Spinal cord (tissue), 10 donors: ENCODE results near the gene PHLDA2. TPM values are rescaled to one million over a fixed set of nuclear protein-coding genes. Genes with fewer than 3 reads are reported as not detected.
A peak's percentile ranks its signal among the peaks of the same experiment; 100 is the strongest.
"Not testable (repeated sequence)": the region's sequence is repeated elsewhere in the genome, so short reads cannot be mapped to it uniquely, and the experiment has no call there.

Source experiments
- DNase-seq, 6 donors: peaks; one replicate each; pipeline versions ENCODE4 v3.0.0 to v3.0.0-alpha.2; 2013 to 2015; ENCODE audit warnings: low spot score in 6 of 6, low read depth in 4 of 6
- H3K27ac ChIP-seq: one replicate; pipeline ENCODE4 v1.5.1; 2013; ENCODE audit warnings: low read depth, low read length, control low read depth
- H3K27me3 ChIP-seq: one replicate; pipeline ENCODE4 v1.6.1; 2013; ENCODE audit warnings: low read length; ENCODE audit not compliant: control insufficient read depth, insufficient read depth
- H3K36me3 ChIP-seq: one replicate; pipeline ENCODE4 v1.6.1; 2013; ENCODE audit warnings: low read length; ENCODE audit not compliant: control insufficient read depth, insufficient read depth
- H3K4me1 ChIP-seq: one replicate; pipeline ENCODE4 v1.6.1; 2013; ENCODE audit warnings: low read length; ENCODE audit not compliant: control insufficient read depth, insufficient read depth
- H3K4me3 ChIP-seq: one replicate; pipeline ENCODE4 v1.5.1; 2013; ENCODE audit warnings: low read depth, low read length, control low read depth
- H3K9me3 ChIP-seq: one replicate; pipeline ENCODE4 v1.6.1; 2013; ENCODE audit warnings: low read length; ENCODE audit not compliant: control insufficient read depth, insufficient read depth
- WGBS: methylation state at CpG from one replicate; pipeline ENCODE4 v1.1.5; 2013; ENCODE audit warnings: missing lambda C conversion rate; ENCODE audit not compliant: insufficient coverage; 5-methylcytosine and 5-hydroxymethylcytosine counted together
- polyA plus RNA-seq, 2 donors: library from polyadenylated mRNA; unstranded; fragments of 120-200 nt; gene quantifications; one replicate each; pipeline ENCODE4 v1.2.1, GENCODE V29; 2013; ENCODE audit not compliant: insufficient read length in 2 of 2
- total RNA-seq, 2 donors: library from RNA; depleted of rRNA in 1 of 2; stranded (reverse); fragments of 120-200 nt in 1 of 2; fragments of >200 nt in 1 of 2; gene quantifications; one replicate each; pipeline versions ENCODE4 v1.2.3 to v1.2.4, GENCODE V29; 2013 to 2014
- donor health status: healthy.

PHLDA2 gene
- total and polyA plus RNA-seq, 4 donors = 0.30 to 2.8 (median 1.4) TPM

DNA sequence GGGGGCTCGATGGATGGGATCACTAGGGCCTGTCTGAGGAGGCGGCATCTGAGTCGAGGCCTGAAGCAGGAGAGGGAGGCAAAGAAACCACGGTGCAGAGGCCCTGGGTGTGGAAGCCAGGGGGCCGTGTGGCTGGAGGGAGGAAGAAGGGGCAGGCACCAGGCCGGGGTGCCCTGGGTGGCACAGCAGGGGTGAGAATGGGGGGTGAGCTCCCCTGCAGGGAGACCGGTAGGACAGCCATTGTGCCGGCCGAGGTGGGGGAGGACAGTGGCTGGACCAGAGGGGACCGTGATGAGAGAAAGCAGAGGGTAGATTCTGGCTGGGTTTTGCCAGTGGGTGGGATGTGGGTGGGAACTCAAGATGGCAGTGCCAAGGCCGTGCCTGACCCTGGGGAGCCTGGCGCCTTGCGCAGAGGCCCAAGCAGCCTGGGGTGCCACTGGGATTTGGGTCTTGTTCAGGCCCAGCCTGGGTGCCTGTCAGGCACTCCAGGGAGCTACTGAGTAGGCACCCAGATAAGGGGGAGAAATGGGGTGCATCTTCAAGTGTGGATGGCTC, 18.7 kb downstream of the PHLDA2 start:
- H3K27me3 ChIP-seq = peaks cover 33% of the 10 kb centered on the region
- no peak for DNase-seq
- WGBS = 87% methylated on average over 13 of the region's 13 CpGs

DNA sequence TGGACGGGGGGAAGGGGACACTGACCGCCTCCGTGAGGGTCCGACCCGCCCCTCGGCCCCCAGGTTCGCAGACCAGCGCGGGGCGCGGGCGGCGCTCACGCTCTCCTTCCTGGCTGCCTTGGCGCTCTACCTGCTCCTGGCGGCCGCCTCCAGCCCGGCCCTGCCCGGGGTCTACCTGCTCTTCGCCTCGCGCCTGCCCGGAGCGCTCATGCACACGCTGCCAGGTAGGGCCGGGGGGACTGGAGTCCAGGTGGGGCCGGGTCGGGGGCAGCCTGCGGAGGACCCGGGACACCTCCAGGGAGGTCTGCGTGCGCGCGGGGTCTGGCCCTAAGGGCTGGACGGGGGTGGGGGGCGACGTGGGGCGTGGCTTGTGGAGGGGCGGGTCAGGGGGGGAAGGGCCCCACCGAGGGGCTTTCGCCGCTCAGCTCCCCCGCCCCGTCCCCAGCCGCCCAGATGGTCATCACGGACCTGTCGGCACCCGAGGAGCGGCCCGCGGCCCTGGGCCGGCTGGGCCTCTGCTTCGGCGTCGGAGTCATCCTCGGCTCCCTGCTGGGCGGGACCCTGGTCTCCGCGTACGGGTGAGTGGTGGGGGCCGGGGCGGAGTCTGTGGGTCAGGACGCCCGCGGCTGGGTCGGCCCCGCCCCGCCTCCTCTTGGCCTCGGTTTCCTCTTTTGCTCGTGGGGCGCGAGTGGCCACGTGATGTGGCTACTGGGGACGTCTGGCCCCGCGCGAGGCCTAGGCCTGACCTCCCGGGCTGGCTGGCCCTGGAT, 19.9 kb downstream of the PHLDA2 start:
- Histone ChIP-seq H3K36me3 (no peaks in the 10 kb centered on the region), H3K4me3 (no peak overlapping the region), H3K9me3 (no peaks in the 10 kb centered on the region), H3K27ac (no peak overlapping the region), H3K4me1 (peaks cover 7% of the 10 kb centered on the region), H3K27me3 (peaks cover 33% of the 10 kb centered on the region)
- DNase-seq = no peak
- 8% methylated on average over 70 of the region's 78 CpGs for WGBS

More for the DNA sequence above, 18.7 kb downstream of the PHLDA2 start:
- no peaks in the 10 kb centered on the region for H3K36me3 ChIP-seq
- H3K9me3 ChIP-seq = no peaks in the 10 kb centered on the region
- H3K4me1 ChIP-seq = peaks cover 7% of the 10 kb centered on the region
- H3K27ac ChIP-seq = no peak overlapping the region
- no peak overlapping the region for H3K4me3 ChIP-seq

GRCh38 chr11:2908130-2908529, 21.1 kb downstream of the PHLDA2 start:
- 82% methylated on average over 9 of the region's 14 CpGs for WGBS
- Histone ChIP-seq H3K9me3 (no peaks in the 10 kb centered on the region), H3K4me1 (peaks cover 7% of the 10 kb centered on the region), H3K36me3 (no peaks in the 10 kb centered on the region), H3K4me3 (no peak overlapping the region), H3K27me3 (peaks cover 38% of the 10 kb centered on the region), H3K27ac (no peak overlapping the region)
- DNase-seq = no peak

DNA sequence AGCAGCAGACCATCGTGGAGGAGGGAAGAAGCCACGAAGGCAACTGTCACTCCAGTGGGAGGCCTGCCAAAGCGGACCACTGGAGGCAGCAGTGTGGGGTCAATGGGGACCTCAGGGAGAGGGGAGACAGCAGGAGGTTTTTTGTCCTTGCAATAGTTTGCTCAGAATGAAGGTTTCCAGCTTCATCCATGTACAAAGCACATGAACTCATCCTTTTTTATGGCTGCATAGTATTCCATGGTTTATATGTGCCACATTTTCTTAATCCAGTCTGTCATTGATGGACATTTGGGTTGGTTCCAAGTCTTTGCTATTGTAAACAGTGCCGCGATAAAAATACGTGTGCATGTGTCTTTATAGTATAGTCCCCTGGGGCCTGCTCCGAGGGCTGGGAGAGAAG, 23.9 kb downstream of the PHLDA2 start:
- H3K36me3 ChIP-seq, DNase-seq, H3K4me3 ChIP-seq, H3K9me3 ChIP-seq, H3K27ac ChIP-seq: not testable (repeated sequence)
- Histone ChIP-seq H3K4me1 (peaks cover 26% of the 10 kb centered on the region), H3K27me3 (peaks cover 41% of the 10 kb centered on the region)
- WGBS = 89% methylated on average over 5 of the region's 7 CpGs

- Histone ChIP-seq H3K9me3 (no peaks in the 10 kb centered on the region), H3K4me3 (no peak overlapping the region), H3K27ac (no peak overlapping the region), H3K36me3 (no peaks in the 10 kb centered on the region), H3K27me3 (peaks cover 33% of the 10 kb centered on the region), H3K4me1 (peaks cover 20% of the 10 kb centered on the region)
- no peak for DNase-seq
- WGBS = 67% methylated on average over 17 of the region's 21 CpGs
Measured at GRCh38 chr11:2904153-2905052, 24.8 kb downstream of the PHLDA2 start.

GRCh38 chr11:2903672-2904011, 25.6 kb downstream of the PHLDA2 start:
- no peak overlapping the region for H3K27ac ChIP-seq
- no peak for DNase-seq
- H3K4me1 ChIP-seq = peaks cover 22% of the 10 kb centered on the region
- H3K4me3 ChIP-seq = no peak overlapping the region
- H3K27me3 ChIP-seq = peaks cover 27% of the 10 kb centered on the region
- no peaks in the 10 kb centered on the region for H3K36me3 ChIP-seq
- WGBS = 64% methylated on average over 6 of the region's 7 CpGs
- H3K9me3 ChIP-seq = no peaks in the 10 kb centered on the region

- Histone ChIP-seq H3K36me3 (no peaks in the 10 kb centered on the region), H3K9me3 (no peaks in the 10 kb centered on the region), H3K27ac (no peak overlapping the region), H3K27me3 (peaks cover 21% of the 10 kb centered on the region), H3K4me1 (peaks cover 23% of the 10 kb centered on the region), H3K4me3 (no peak overlapping the region)
- 68% methylated on average over 15 of the region's 23 CpGs for WGBS
- no peak for DNase-seq
Measured at GRCh38 chr11:2902784-2903671, 26.2 kb downstream of the PHLDA2 start.

GRCh38 chr11:2901854-2902783, 27.1 kb downstream of the PHLDA2 start:
- H3K4me3 ChIP-seq = peak overlapping the region; percentile 50
- peak in 2 of 6 donors; percentile 90 for DNase-seq
- no peaks in the 10 kb centered on the region for H3K36me3 ChIP-seq
- peaks cover 14% of the 10 kb centered on the region for H3K27me3 ChIP-seq
- H3K27ac ChIP-seq = no peak overlapping the region
- WGBS = 3% methylated on average over 52 of the region's 58 CpGs
- H3K4me1 ChIP-seq = peaks cover 23% of the 10 kb centered on the region
- H3K9me3 ChIP-seq = no peaks in the 10 kb centered on the region
